SK-N-MC (cell line): ENCODE results near the gene PXYLP1.

Source experiments
- EZH2 ChIP-seq: fragments of 200-600 bp; sonication (generic); IDR thresholded peaks from one replicate; pipeline ENCODE4 v1.6.1; 2017; ENCODE audit warnings: antibody characterized with exemption
- POLR2AphosphoS5 ChIP-seq: IDR thresholded peaks from 2 replicates; pipeline ENCODE4 v1.6.1; 2012; ENCODE audit warnings: mild to moderate bottlenecking, low read depth, low read length, borderline replicate concordance

DNA sequence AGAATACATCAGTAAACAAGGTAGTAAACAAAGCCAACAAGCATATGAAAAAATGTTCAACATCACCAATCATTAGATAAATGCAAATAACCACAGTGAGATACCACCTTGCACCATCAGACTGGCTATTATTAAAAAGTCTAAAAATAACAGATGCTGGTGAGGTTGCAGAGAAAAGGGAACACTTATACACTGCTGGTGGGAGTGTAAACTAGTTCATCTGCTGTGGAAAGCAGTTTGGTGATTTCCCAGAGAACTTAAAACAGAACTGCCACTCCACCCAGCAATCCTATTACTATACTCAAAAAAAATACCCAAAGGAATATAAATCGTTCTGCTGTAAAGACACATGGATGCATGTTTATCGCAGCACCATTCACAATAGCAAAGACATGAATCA, 106.4 kb downstream of the PXYLP1 start:
- TF ChIP-seq EZH2 (no peak), POLR2AphosphoS5 (no peak)
